Erythroblast (primary cell): ENCODE results near the gene TRIO.

Experiments
- GATA1 ChIP-seq: IDR thresholded peaks from 2 replicates; pipeline ENCODE4 v1.6.1; 2011; ENCODE audit warnings: low read depth, mild to moderate bottlenecking, control low read depth, low read length, moderate library complexity
- POLR2A ChIP-seq: IDR thresholded peaks from 2 replicates; pipeline ENCODE4 v1.6.1; 2011; ENCODE audit warnings: mild to moderate bottlenecking, low read length

DNA sequence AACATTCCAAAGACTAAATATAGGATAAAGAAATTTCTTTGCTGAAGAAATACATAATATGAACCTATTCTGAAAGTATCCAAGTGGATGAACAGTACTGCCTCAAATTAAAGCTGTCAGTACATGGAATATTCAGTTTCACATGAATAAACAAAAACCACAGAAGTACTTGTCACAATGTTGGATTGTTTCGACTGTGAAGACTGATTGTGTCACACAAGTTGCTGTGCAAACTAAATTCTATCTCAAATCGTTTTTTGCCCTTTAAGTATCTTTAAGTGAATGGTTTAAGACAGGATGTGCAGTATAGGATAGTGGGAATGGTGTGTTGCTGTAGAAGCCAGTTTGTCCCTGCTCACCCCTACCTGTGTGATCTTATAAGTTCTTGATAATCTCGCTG is 301.0 kb downstream of the TRIO start:
- TF ChIP-seq POLR2A, result no peak
- no peak for TF ChIP-seq GATA1
